ENCODE data around the gene TRIM17.

TRIM17 gene

GRCh38 chr1:228398741-228399461 lies 17.8 kb downstream of the TRIM17 start:
- H3K4me3 ChIP-seq: no peak overlapping the region
- peak in 1 of 2 donors; percentile 59 for DNase-seq
- intact Hi-C loops (cut with DNase I; ENCODE audit: low total_unique reads): no loop called here
- no peaks in the 10 kb centered on the region for H3K27me3 ChIP-seq
- H3K4me1 ChIP-seq: peaks cover 0 to 17% (median 3%) of the 10 kb centered on the region in 4 donors
- TF ChIP-seq CTCF (IDR thresholded peaks at IDR 0.05): no peak
- no peaks in the 10 kb centered on the region for H3K9me3 ChIP-seq
- peaks cover 31 to 90% (median 70%) of the 10 kb centered on the region in 3 donors for H3K36me3 ChIP-seq
- H3K27ac ChIP-seq: no peak overlapping the region

- Histone ChIP-seq H3K27ac (no peak overlapping the region), H3K36me3 (peaks cover 31 to 88% (median 63%) of the 10 kb centered on the region in 3 donors), H3K9me3 (no peaks in the 10 kb centered on the region), H3K4me1 (peaks cover 0 to 15% (median 1%) of the 10 kb centered on the region in 4 donors), H3K27me3 (no peaks in the 10 kb centered on the region), H3K4me3 (no peak overlapping the region)
- peak in 1 of 2 donors; percentile 7 for DNase-seq
- no peak for TF ChIP-seq CTCF (IDR thresholded peaks at IDR 0.05)
- intact Hi-C loops (cut with DNase I; ENCODE audit: low total_unique reads): no loop called here
Observed at GRCh38 chr1:228397966-228398365, 18.7 kb downstream of the TRIM17 start.

DNA sequence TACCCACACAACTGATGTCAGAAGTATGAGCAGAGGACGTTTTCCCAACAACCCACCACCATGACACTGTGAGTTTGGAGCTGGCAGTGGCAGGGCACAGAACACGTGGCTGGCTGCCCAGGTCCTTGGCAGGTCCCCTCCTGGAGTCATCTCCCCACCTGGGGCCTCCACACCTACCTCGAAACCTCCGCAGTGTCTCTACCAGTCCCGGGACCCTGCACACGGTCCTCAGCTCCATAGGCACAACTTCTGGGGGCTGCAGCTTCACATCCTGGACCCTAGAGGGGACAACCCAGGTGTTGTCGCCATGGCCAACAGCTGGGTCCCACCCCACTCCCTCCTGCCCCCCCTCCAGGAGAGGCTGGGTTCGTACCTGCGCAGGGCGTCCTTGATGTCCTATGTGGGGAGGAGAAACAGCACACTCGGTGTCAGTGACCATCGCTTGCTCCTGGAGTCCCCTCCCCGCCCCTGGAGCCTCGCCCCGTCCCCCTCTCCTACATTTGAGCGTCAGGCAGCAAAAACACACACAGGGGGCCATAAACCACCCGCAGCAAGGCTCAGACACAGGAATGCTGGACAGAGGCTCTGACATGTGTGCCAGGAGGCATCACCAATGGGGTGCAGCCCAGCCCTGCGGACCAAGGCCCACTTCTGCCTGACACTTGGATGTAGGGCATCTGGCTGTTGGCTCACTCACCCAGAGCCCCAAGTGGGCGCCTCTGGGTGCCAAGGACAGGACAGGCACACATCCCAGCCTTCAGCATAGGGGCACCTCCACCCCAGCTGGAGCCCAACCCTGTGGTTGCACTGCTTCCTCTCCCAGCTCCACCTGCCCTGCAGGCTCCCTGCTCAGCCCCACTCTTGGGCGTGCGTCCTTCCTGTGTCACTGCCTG lies 19.6 kb downstream of the TRIM17 start:
- TF ChIP-seq CTCF (IDR thresholded peaks at IDR 0.05): no peak
- Histone ChIP-seq H3K4me1 (peaks cover 0 to 13% (median 1%) of the 10 kb centered on the region in 4 donors), H3K27ac (no peak overlapping the region), H3K4me3 (no peak overlapping the region), H3K27me3 (no peaks in the 10 kb centered on the region), H3K9me3 (no peaks in the 10 kb centered on the region), H3K36me3 (peaks cover 31 to 89% (median 60%) of the 10 kb centered on the region in 3 donors)
- intact Hi-C loops (cut with DNase I; ENCODE audit: low total_unique reads): no loop called here
- DNase-seq: peak in 1 of 2 donors; percentile 51

GRCh38 chr1:228394571-228395394 lies 21.9 kb downstream of the TRIM17 start:
- Histone ChIP-seq H3K4me3 (no peak overlapping the region), H3K4me1 (peaks cover 0 to 8% (median 1%) of the 10 kb centered on the region in 4 donors), H3K27ac (no peak overlapping the region), H3K36me3 (peaks cover 23 to 72% (median 47%) of the 10 kb centered on the region in 3 donors), H3K27me3 (no peaks in the 10 kb centered on the region), H3K9me3 (no peaks in the 10 kb centered on the region)
- intact Hi-C loops (cut with DNase I; ENCODE audit: low total_unique reads): no loop called here
- no peak for TF ChIP-seq CTCF (IDR thresholded peaks at IDR 0.05)
- peak in 1 of 2 donors; percentile 53 for DNase-seq

Data from tibial artery (tissue), 4 donors.